K562 (cell line): ENCODE data around the gene EVI5. TPM values are rescaled to one million over a fixed set of nuclear protein-coding genes. Genes with fewer than 3 reads are reported as not detected.

Source experiments
- BDP1 ChIP-seq: IDR thresholded peaks from 3 replicates; pipeline ENCODE4 v1.6.1; 2011; ENCODE audit not compliant: insufficient read length, insufficient read depth
- CBFA2T2 ChIP-seq: fragments of 450-650 bp; conservative IDR thresholded peaks from 2 replicates; pipeline ENCODE4 v1.6.1; 2017; ENCODE audit warnings: mild to moderate bottlenecking
- CBFB ChIP-seq: sonication (generic); formaldehyde crosslinking; IDR thresholded peaks from 2 replicates; pipeline ENCODE4 v1.4.0; 2020; ENCODE audit warnings: mild to moderate bottlenecking, missing genetic modification reagents
- CC2D1A ChIP-seq: fragments of 450-650 bp; IDR thresholded peaks from 2 replicates; pipeline ENCODE4 v1.6.1; 2017; ENCODE audit warnings: mild to moderate bottlenecking
- CCAR2 ChIP-seq: fragments of 200-400 bp; formaldehyde crosslinking; IDR thresholded peaks from 2 replicates; pipeline ENCODE4 v1.6.1; 2017; ENCODE audit warnings: mild to moderate bottlenecking, low read depth, low read length
- CHAMP1 ChIP-seq: fragments of 450-650 bp; IDR thresholded peaks from 2 replicates; pipeline ENCODE4 v1.6.1; 2016; ENCODE audit warnings: mild to moderate bottlenecking
- CTBP1 ChIP-seq: fragments of 450-650 bp; IDR thresholded peaks from 2 replicates; pipeline ENCODE4 v1.6.1; 2016; ENCODE audit warnings: borderline replicate concordance
- DDX20 ChIP-seq: fragments of 450-650 bp; IDR thresholded peaks from 2 replicates; pipeline ENCODE4 v1.6.1; 2016; ENCODE audit warnings: missing genetic modification characterization, low read depth, mild to moderate bottlenecking, missing compliant biosample characterization, moderate library complexity
- HIVEP1 ChIP-seq: fragments of 250-450 bp; sonication (Bioruptor Pico); IDR thresholded peaks from 2 replicates; pipeline ENCODE4 v1.4.0; 2020; ENCODE audit warnings: mild to moderate bottlenecking
- ID3 ChIP-seq, 2 experiments: fragments of 250-450 bp in 1 of 2; fragments of 450-650 bp in 1 of 2; sonication (Bioruptor Pico) in 1 of 2; IDR thresholded peaks; 2 replicates each; pipeline versions ENCODE4 v1.6.1 to v1.8.0; 2016 to 2021; ENCODE audit warnings: mild to moderate bottlenecking in 2 of 2, moderate library complexity in 2 of 2, missing compliant biosample characterization in 1 of 2, missing genetic modification characterization in 1 of 2
- LARP7 ChIP-seq: fragments of 450-650 bp; IDR thresholded peaks from 2 replicates; pipeline ENCODE4 v1.6.1; 2016
- LCOR ChIP-seq: sonication (generic); formaldehyde crosslinking; IDR thresholded peaks from 2 replicates; pipeline ENCODE4 v1.8.0; 2022; ENCODE audit warnings: mild to moderate bottlenecking, missing genetic modification reagents
- MITF ChIP-seq: IDR thresholded peaks from 2 replicates; pipeline ENCODE4 v1.6.1; 2014; ENCODE audit warnings: antibody characterized with exemption
- MTA2 ChIP-seq: fragments of 450-650 bp; IDR thresholded peaks from 2 replicates; pipeline ENCODE4 v1.6.1; 2016; ENCODE audit warnings: low read depth
- NFIX ChIP-seq: fragments of 250-450 bp; sonication (Bioruptor Pico); IDR thresholded peaks from 2 replicates; pipeline ENCODE4 v1.4.0; 2020; ENCODE audit warnings: low read depth, mild to moderate bottlenecking, moderate library complexity
- POLR2AphosphoS5 ChIP-seq: IDR thresholded peaks from 2 replicates; pipeline ENCODE4 v1.6.1; 2011; ENCODE audit warnings: mild to moderate bottlenecking, low read depth, low read length, moderate library complexity; ENCODE audit not compliant: control insufficient read depth, insufficient read depth
- PRPF4 ChIP-seq: fragments of 200-400 bp; formaldehyde crosslinking; IDR thresholded peaks from one replicate; pipeline ENCODE4 v1.6.1; 2017; ENCODE audit warnings: low read length, low read depth, mild to moderate bottlenecking; ENCODE audit not compliant: insufficient read depth, poor library complexity, severe bottlenecking
- RBM17 ChIP-seq: fragments of 200-400 bp; formaldehyde crosslinking; IDR thresholded peaks from 2 replicates; pipeline ENCODE4 v1.6.1; 2017; ENCODE audit warnings: low read depth, mild to moderate bottlenecking, low read length, borderline replicate concordance
- RHOXF2B ChIP-seq: fragments of 250-450 bp; sonication (Bioruptor Pico); conservative IDR thresholded peaks from 2 replicates; pipeline ENCODE4 v1.5.1; 2021
- SRSF7 ChIP-seq: fragments of 200-400 bp; formaldehyde crosslinking; optimal IDR thresholded peaks from 2 replicates; pipeline ENCODE3; 2017; ENCODE audit warnings: mild to moderate bottlenecking, low read depth, low read length
- THRA ChIP-seq: fragments of 450-650 bp; IDR thresholded peaks from 2 replicates; pipeline ENCODE4 v1.6.1; 2017; ENCODE audit warnings: mild to moderate bottlenecking, moderate library complexity
- U2AF1 ChIP-seq: fragments of 200-400 bp; formaldehyde crosslinking; optimal IDR thresholded peaks from 2 replicates; pipeline ENCODE3; 2017; ENCODE audit warnings: mild to moderate bottlenecking, low read depth, low read length, moderate library complexity
- ZNF232 ChIP-seq: sonication (generic); formaldehyde crosslinking; IDR thresholded peaks from 2 replicates; pipeline ENCODE4 v1.8.0; 2022; ENCODE audit warnings: mild to moderate bottlenecking, missing genetic modification reagents
- polyA plus RNA-seq, 8 experiments: library from polyadenylated mRNA; depleted of rRNA in 4 of 8; stranded (reverse) in 5 of 8; unstranded in 3 of 8; fragments of >200 nt; fragmentation: Nextera tagmentation in 2 of 8; fragmentation: Illumina TruSeq in 1 of 8; extraction: Ambion mirVana in 2 of 8; extraction: Trizol in 1 of 8; gene quantifications; 2 replicates each; pipeline versions ENCODE4 v1.2.1 to v1.2.3, GENCODE V29; 2011 to 2014; ENCODE audit warnings: inconsistent platforms in 1 of 8, missing spikeins in 1 of 8
- total RNA-seq, 7 experiments: library from RNA; depleted of rRNA in 6 of 7; stranded (reverse); fragments of >200 nt in 6 of 7; fragmentation: Illumina TruSeq in 2 of 7; extraction: Trizol in 2 of 7; gene quantifications; 2 replicates each; pipeline versions ENCODE4 v1.2.1 to v1.2.3, GENCODE V29; 2011 to 2021; ENCODE audit warnings: low replicate concordance in 1 of 7

EVI5 gene
- total and polyA plus RNA-seq, 9 of the 15 experiments (the other 6 are each of a cell fraction or from before 2014, with no cell fraction given) = 1.7 to 50.1 (median 13.7) TPM

- TF ChIP-seq NFIX (CRISPR knock-in tag) (no peak), PRPF4 (peak; percentile 83), POLR2AphosphoS5 (peak; percentile 99), LCOR (CRISPR knock-in tag) (peak; percentile 91), MITF (no peak), SRSF7 (no peak), CCAR2 (no peak), LARP7 (peak; percentile 77; the same call in 1 of the 2 replicates), CC2D1A (peak; percentile 97), CHAMP1 (peak; percentile 99), CBFB (CRISPR knock-in tag) (peak; percentile 77; the same call in 1 of the 2 replicates), CTBP1 (peak; percentile 84), MTA2 (0 out of 2 replicates have a peak, but pooled peaks have one; percentile 5), HIVEP1 (CRISPR knock-in tag) (no peak), BDP1 (no peak), ZNF232 (no peak), U2AF1 (no peak), RBM17 (no peak), RHOXF2B (CRISPR knock-in tag) (peak; percentile 62; the same call in 1 of the 2 replicates), ID3 (CRISPR knock-in tag; IDR thresholded peaks at IDR 0.05) (no peak), ID3 (tag; IDR thresholded peaks at IDR 0.05) (peak; percentile 84), CBFA2T2 (no peak), DDX20 (tag) (no peak), THRA (no peak)
These were observed 47.0 kb upstream of the EVI5 start, which contains the start of gene RPL5 (continued) for GRCh38 chr1:92831762-92832536.
